Omental fat pad (tissue), 4 donors: ENCODE measurements around the gene GMEB1. TPM values are rescaled to one million over a fixed set of nuclear protein-coding genes. Genes with fewer than 3 reads are reported as not detected.
"Not testable (repeated sequence)": the region's sequence is repeated elsewhere in the genome, so short reads cannot be mapped to it uniquely, and the experiment has no call there.

Experiments
- ATAC-seq: fragments of 150-250 bp; one replicate; pipeline ENCODE4 v1.9.1; 2016; ENCODE audit warnings: mild to moderate bottlenecking, moderate library complexity; ENCODE audit not compliant: low FRiP score
- DNase-seq: peaks from one replicate; pipeline ENCODE4 v3.0.0-alpha.2; 2019; ENCODE audit warnings: low spot score
- total RNA-seq, 4 donors: library from RNA; depleted of rRNA; stranded (reverse); fragments of >200 nt; gene quantifications; one replicate each; pipeline ENCODE4 v1.1.0, GENCODE V29; 2016
- TF ChIP-seq, protein P1 (sequence below), 3 donors: fragments of 450-650 bp; IDR thresholded peaks; one replicate each; pipeline ENCODE4 v1.5.1; 2016 to 2017; ENCODE audit warnings: antibody characterized with exemption in 3 of 3, mild to moderate bottlenecking in 3 of 3, moderate library complexity in 2 of 3

GMEB1 gene
- total RNA-seq, 4 donors from 2014 or later, result 7.0 to 14.4 (median 13.2) TPM

DNA sequence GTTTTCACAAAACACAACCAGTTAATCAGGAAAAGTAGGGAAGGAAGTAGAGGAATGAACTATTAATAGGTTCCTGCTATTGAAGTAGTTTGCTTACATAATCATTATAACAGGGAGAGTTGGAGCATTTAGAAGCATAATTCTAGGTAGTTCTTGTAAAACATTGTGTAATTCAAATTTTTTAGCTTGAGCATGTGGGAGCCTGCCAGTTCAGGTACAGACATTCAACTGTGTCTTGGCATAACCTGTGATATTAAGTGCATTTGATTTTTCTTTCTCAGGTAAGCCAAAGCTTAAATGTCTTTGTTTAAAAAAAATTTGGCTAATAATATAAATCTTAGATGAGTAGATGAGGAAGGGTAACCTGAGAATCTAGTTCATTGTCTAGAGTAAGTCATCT, 71.5 kb downstream of the GMEB1 start:
- ATAC-seq (no peak), DNase-seq (no peak)
- TF ChIP-seq, protein P1, sequence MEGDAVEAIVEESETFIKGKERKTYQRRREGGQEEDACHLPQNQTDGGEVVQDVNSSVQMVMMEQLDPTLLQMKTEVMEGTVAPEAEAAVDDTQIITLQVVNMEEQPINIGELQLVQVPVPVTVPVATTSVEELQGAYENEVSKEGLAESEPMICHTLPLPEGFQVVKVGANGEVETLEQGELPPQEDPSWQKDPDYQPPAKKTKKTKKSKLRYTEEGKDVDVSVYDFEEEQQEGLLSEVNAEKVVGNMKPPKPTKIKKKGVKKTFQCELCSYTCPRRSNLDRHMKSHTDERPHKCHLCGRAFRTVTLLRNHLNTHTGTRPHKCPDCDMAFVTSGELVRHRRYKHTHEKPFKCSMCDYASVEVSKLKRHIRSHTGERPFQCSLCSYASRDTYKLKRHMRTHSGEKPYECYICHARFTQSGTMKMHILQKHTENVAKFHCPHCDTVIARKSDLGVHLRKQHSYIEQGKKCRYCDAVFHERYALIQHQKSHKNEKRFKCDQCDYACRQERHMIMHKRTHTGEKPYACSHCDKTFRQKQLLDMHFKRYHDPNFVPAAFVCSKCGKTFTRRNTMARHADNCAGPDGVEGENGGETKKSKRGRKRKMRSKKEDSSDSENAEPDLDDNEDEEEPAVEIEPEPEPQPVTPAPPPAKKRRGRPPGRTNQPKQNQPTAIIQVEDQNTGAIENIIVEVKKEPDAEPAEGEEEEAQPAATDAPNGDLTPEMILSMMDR (IDR thresholded peaks at IDR 0.05), result no peak

GRCh38 chr1:28744184-28744583, 75.6 kb downstream of the GMEB1 start:
- TF ChIP-seq, protein P1 (IDR thresholded peaks at IDR 0.05), result no peak
- DNase-seq (no peak), ATAC-seq (no peak)

DNA sequence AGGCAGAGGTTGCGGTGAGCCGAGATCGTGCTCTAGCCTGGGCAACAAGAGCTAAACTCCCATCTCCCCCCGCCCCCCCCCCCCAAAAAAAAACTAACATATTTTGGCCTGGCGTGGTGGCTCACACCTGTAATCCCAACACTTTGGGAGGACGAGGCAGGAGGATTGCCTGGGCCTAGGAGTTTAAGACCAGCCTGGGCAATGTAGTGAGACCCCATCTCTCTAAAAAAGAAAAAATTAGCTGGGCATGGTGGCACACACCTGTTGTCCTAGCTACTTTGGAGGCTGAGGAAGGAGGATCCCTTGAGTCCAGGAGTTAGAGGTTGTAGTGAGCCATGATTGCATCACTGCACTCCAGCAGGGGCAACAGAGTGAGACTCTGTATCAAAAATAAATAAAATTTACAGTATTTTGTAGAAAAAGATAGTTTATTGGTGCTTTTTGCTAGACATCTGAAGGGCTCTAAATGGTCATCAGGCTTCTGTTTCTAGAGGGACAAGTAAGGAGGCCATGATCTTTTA, 77.1 kb downstream of the GMEB1 start:
- TF ChIP-seq, protein P1 (IDR thresholded peaks at IDR 0.05), result no peak
- ATAC-seq, result no peak

DNA sequence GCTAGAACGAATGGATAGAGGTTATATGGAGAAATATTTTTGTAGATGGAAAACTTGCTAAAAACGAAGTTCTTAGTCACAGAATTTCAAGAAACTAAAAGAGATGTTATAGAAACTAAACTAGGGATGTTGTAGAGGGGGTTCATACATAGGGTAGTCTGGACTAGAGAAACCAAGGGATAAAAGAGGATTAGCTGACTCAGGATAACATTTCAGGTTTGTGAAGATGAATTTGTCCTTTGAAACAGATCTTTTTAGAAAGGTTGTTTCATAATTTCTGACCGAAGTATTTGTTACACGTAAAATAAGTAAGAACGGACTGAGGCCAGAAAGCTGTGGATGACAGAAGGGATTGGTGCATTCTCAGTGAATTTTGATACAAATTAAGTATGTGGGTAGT, 81.7 kb downstream of the GMEB1 start:
- TF ChIP-seq, protein P1 (IDR thresholded peaks at IDR 0.05), result no peak
- no peak for ATAC-seq

More for the DNA sequence above, 77.1 kb downstream of the GMEB1 start:
- no peak for DNase-seq

GRCh38 chr1:28750771-28751294, 82.2 kb downstream of the GMEB1 start:
- not testable (repeated sequence) for DNase-seq, ATAC-seq

More for the DNA sequence above, 81.7 kb downstream of the GMEB1 start:
- DNase-seq, result no peak

DNA sequence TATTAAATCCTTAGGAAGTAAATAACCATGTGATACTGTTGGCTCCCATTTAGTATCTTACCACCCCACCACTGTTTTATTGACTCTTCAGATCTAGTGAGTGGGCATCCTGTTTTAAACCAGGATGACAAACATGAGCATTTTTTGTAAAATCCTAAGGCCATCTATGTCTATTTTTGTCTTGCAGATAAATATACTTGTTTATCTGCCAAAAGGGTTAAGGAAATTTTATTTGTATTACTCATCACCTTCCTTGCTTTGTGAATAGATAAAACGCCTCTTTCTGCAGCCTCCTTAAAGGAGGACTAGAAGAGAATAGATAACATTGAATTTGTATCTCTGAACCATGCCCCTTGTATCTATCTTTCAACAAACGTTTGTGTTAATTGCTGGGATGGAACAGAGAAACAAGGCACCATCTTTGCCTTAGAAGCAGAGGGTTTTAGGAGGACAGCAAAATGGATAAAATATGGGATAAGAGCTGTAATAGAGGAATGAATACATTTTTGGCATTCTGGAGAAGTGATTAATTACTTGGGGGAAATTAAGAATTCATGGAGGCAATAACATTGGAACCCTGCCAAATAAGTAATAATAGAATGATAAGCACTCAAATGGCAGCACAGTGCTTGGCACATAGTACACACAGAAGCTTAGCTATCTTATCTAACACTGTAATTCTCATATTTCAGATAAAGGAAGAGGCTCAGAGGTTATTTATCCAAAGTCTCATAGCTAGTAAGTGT, 82.9 kb downstream of the GMEB1 start:
- ATAC-seq, result peak; percentile 9
- no peak for DNase-seq
- TF ChIP-seq, protein P1 (IDR thresholded peaks at IDR 0.05), result no peak

- TF ChIP-seq, protein P1 (IDR thresholded peaks at IDR 0.05), result no peak
- no peak for DNase-seq
- ATAC-seq, result no peak
Observed at GRCh38 chr1:28755701-28756100, 87.1 kb downstream of the GMEB1 start.
